Mesangial cell (primary cell): ENCODE measurements around the gene OR13C4. TPM values are rescaled to one million over a fixed set of nuclear protein-coding genes. Genes with fewer than 3 reads are reported as not detected.

Source experiments
- total RNA-seq: library from RNA; depleted of rRNA; stranded (reverse); fragments of >200 nt; gene quantifications from 2 replicates; pipeline ENCODE4 v1.2.3, GENCODE V29; 2015

OR13C4 gene
- total RNA-seq: not detected in 2 replicates

DNA sequence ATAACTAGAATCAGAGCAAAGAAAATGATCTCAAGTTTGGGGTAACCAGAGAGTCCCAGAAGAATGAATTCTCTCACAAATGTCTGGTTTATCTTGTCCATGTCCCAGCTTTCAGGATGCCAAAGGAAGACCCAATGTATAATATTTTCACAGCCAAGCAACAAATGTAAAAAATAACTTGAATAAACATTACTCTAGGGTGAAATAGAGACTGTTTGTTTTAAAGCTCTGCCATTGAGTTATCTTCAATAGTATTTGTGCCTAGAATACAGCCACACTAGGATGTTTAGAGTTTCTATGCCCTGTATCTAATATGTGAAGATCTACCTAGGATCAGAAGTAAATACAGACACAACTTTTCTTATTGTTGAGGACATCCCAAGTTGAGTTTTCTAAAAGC lies at the start of gene OR13C4:
OR13C4 (minus strand) TSS at position 101 of the 400 bp plus-strand sequence; CDS start at position 101, 0 bp downstream.

DNA sequence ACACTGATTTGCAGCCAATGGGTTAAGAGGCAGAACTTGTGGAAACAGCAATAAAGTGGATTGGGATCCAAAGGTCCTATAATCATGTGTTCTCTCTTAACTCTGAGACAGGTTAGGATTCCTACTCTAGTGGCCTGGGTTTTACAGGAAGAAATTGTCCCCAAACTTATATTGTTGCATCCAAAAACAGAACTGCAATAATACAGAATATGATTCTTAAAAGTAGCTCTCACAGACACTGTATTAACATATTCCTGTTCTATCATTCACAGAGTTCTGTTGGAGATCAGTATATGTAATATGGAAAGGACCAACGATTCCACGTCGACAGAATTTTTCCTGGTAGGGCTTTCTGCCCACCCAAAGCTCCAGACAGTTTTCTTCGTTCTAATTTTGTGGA lies 41.9 kb upstream of the OR13C4 start, which contains the start of gene OR13C8:
OR13C8 (plus strand) TSS at position 301 of the 400 bp plus-strand sequence; CDS start at position 301, 0 bp downstream.

DNA sequence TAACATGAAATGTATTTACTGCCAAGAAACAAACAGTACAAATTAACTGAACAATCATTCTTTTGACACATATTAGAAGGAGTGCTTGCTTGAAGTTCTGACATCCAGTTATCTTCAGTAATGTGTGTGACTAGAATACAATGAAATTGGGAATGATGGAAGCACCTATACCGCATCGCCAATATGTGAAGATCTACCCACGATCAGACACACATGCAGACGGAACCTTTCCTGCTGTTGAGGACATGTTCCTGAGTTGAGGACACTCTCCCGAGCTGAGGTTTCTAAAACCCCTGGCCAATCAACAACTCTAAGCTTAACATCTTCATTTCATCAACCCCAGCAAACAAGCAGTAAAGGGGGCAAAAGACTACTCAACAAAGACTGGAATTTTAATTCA lies 9.7 kb upstream of the OR13C4 start, which contains the start of gene OR13C3:
OR13C3 (minus strand) TSS at position 101 of the 400 bp plus-strand sequence. CDS start 133 bp downstream, outside the sequence.

DNA sequence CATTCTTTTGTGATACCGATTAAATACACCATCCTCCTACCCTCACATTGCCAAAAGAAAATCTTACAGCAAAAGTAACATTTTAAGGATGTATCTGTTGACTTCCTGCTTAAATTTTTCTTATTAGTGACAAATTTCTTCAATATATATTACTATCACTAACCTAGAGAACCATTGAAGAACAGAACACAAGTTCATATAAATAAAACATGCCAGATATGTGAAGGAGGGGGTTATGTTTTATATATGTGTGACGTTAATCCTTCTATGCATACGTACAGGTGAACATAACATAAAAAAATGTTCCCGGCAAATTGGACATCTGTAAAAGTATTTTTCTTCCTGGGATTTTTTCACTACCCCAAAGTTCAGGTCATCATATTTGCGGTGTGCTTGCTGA lies 23.0 kb downstream of the OR13C4 start, which contains the start of gene OR13F1:
OR13F1 (plus strand) TSS at position 301 of the 400 bp plus-strand sequence; CDS start at position 301, 0 bp downstream.

Other genes with a start within 250 kb of the OR13C4 start
- not detected in 2 replicates for gene OR13F1, start 22.9 kb downstream of the OR13C4 start, total RNA-seq
- not detected in 2 replicates for gene OR13C3, start 9.6 kb upstream of the OR13C4 start, total RNA-seq
- not detected in 2 replicates for gene OR13C8, start 42.0 kb upstream of the OR13C4 start, total RNA-seq
- gene OR13C5, start 72.2 kb upstream of the OR13C4 start, total RNA-seq: not detected in 2 replicates
- not detected in 2 replicates for gene OR13C2, start 78.4 kb upstream of the OR13C4 start, total RNA-seq
- gene OR13C9, start 91.0 kb upstream of the OR13C4 start, total RNA-seq: not detected in 2 replicates
- gene OR13D1, start 167.3 kb upstream of the OR13C4 start, total RNA-seq: not detected in 2 replicates
- 20.8 and 21.7 TPM in 2 replicates for gene NIPSNAP3A, start 220.5 kb upstream of the OR13C4 start, total RNA-seq
- 0.49 and 1.5 TPM in 2 replicates for gene NIPSNAP3B, start 236.9 kb upstream of the OR13C4 start, total RNA-seq